Right cardiac atrium (tissue), 5 donors: ENCODE measurements around the gene TMPRSS11E. TPM values are rescaled to one million over a fixed set of nuclear protein-coding genes. Genes with fewer than 3 reads are reported as not detected.
"Not testable (repeated sequence)": the region's sequence is repeated elsewhere in the genome, so short reads cannot be mapped to it uniquely, and the experiment has no call there.

Experiments
- ATAC-seq, 2 donors: fragments of 200-7000 bp; cut with Tn5 transposase; one replicate each; pipeline versions ENCODE4 v1.8.0 to v1.9.1; 2020; ENCODE audit warnings: moderate library complexity in 2 of 2, mild to moderate bottlenecking in 1 of 2
- DNase-seq, 3 donors: peaks; one replicate each; pipeline ENCODE4 v3.0.0-alpha.2; 2020
- H3K27ac ChIP-seq: one replicate; pipeline ENCODE4 v1.5.1; 2013; ENCODE audit warnings: mild to moderate bottlenecking, low read length, control low read depth, moderate library complexity
- H3K27me3 ChIP-seq: one replicate; pipeline ENCODE4 v1.6.1; 2013; ENCODE audit not compliant: control insufficient read depth, insufficient read depth
- H3K4me1 ChIP-seq: one replicate; pipeline ENCODE4 v1.6.1; 2013; ENCODE audit warnings: low read length; ENCODE audit not compliant: control insufficient read depth, insufficient read depth
- H3K4me3 ChIP-seq: one replicate; pipeline ENCODE4 v1.5.1; 2013; ENCODE audit warnings: low read length, control low read depth
- H3K9me3 ChIP-seq: one replicate; pipeline ENCODE4 v1.6.1; 2013; ENCODE audit warnings: low read length; ENCODE audit not compliant: control insufficient read depth
- WGBS: extraction: QIAGEN DNeasy Blood & Tissue Kit; methylation state at CpG from one replicate; pipeline ENCODE4 v1.1.7; 2013; 5-methylcytosine and 5-hydroxymethylcytosine counted together
- intact Hi-C, 4 donors: fragments of 100-400 bp; cut with DNase I; formaldehyde crosslinking; loops; one replicate each; pipeline versions ENCODE4 v1.11.0 to v1.14.0; 2022 to 2023
- polyA plus RNA-seq: library from polyadenylated mRNA; stranded (reverse); fragments of 200-250 nt; gene quantifications from one replicate; pipeline ENCODE4 v1.2.3, GENCODE V29; 2013
- total RNA-seq, 4 donors: library from RNA; stranded (reverse); fragmentation: NEBNext Ultra II Directional; extraction: Animal tissue kit (Norgen Biotek cat#: 25700); gene quantifications; one replicate each; pipeline ENCODE4 v1.2.1, GENCODE V29; 2021
- donor health status: healthy with polysubstance abuse.
- donor health status: DM: no; HTN: yes; CAD: no.
- donor health status: DM: no; HTN: no; CAD: no.
- donor health status: DM: no; HTN: yes; CAD: no; lungs with severe emphysema.
- donor health status: DM: yes; HTN: yes; CAD: no.

The TMPRSS11E gene
- total and polyA plus RNA-seq, 5 donors, result not detected

DNA sequence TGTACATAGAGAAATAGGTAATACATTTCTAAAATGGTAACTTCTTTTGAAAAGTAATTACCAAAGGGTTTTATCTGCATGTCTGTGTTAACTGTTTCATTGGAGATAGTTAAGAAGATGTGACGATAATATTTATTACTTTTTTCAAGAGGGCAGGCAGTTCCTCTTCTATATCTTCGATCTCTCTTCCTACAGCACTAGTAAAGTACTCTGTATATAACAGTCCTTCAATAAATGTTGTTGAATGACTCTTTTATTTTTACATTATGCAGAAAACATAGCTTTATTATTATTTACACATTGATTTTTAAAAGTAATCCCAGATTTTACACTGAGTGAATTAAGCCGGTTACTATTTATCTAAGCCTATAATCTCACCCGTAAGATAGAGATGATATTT, 51.8 kb downstream of the TMPRSS11E start:
- Histone ChIP-seq H3K9me3 (no peaks in the 10 kb centered on the region), H3K4me1 (no peaks in the 10 kb centered on the region), H3K27me3 (no peaks in the 10 kb centered on the region), H3K4me3 (no peak overlapping the region), H3K27ac (no peak overlapping the region)
- intact Hi-C loops, result loop anchor here in 3 of 4 donors (5.0 to 10.0 kb wide), 3 partner anchors 666 to 676 kb away; no protein-coding TSS in a partner anchor
- DNase-seq (no peak), ATAC-seq (no peak)
- WGBS, result 71% methylated on average over 4 of the region's 4 CpGs

DNA sequence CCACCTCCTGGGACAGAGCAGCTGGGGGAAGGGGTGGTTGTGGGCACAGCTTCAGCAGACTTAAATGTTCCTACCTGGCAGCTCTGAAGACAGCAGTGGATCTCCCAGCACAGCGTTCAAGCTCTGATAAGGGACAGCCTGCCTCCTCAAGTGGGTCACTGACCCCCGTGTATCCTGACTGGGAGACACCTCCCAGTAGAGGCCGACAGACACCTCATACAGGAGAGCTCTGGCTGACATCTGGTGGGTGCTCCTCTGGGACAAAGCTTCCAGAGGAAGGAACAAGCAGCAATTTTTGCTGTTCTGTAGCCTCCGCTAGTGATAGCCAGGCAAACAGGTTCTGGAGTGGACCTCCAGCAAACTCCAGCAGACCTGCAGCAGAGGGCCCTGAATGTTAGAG, 56.2 kb downstream of the TMPRSS11E start:
- not testable (repeated sequence) for H3K27ac ChIP-seq, DNase-seq, H3K4me1 ChIP-seq, H3K4me3 ChIP-seq, H3K27me3 ChIP-seq, H3K9me3 ChIP-seq, ATAC-seq
- intact Hi-C loops, result loop anchor here in 1 of 4 donors (5.0 kb wide), 1 partner anchor 124 kb away; no protein-coding TSS in a partner anchor
- WGBS, result 57% methylated on average over 4 of the region's 4 CpGs

DNA sequence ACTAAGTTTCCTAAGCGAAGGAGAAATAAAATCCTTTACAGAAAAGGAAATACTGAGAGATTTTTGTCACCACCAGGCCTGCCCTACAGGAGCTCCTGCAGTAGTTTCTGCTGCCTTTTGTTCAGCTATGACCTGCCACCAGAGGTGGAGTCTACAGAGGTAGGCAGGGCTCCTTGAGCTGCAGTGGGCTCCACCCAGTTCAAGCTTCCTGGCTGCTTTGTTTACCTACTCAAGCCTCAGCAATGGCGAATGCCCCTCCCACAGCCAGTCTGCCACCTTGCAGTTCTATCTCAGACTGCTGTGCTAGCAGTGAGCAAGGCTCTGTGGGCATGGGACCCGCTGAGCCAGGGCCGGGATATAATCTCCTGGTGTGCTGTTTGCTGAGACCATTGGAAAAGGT, 57.6 kb downstream of the TMPRSS11E start:
- ATAC-seq, H3K27ac ChIP-seq, H3K4me3 ChIP-seq, H3K27me3 ChIP-seq, H3K9me3 ChIP-seq, H3K4me1 ChIP-seq, DNase-seq: not testable (repeated sequence)
- intact Hi-C loops, result loop anchor here in 2 of 4 donors (5.0 kb wide), 1 partner anchor 122 kb away; no protein-coding TSS in a partner anchor
- WGBS, result 91% methylated on average over 4 of the region's 4 CpGs

DNA sequence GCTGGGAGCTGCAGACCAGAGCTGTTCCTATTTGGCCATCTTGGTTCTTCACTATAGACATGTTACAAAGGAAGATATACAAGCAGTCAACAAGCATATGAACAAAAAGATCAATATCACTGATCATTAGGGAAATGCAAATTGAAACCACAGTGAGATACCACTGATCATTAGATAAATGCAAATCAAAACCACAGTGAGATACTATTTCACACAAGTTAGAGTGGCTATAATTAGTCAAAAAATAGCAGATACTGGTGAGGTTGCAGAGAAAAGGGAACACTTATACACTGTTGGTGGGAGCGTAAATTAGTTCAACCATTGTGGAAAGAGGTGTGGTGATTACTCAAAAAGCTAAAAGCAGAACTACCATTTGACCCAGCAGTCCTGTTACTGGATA, 58.2 kb downstream of the TMPRSS11E start:
- not testable (repeated sequence) for H3K27ac ChIP-seq, H3K4me3 ChIP-seq, H3K27me3 ChIP-seq, ATAC-seq, DNase-seq, H3K4me1 ChIP-seq, H3K9me3 ChIP-seq
- 89% methylated on average over 1 of the region's 1 CpG for WGBS
- intact Hi-C loops, result loop anchor here in 1 of 4 donors (5.0 kb wide), 1 partner anchor 122 kb away; no protein-coding TSS in a partner anchor

DNA sequence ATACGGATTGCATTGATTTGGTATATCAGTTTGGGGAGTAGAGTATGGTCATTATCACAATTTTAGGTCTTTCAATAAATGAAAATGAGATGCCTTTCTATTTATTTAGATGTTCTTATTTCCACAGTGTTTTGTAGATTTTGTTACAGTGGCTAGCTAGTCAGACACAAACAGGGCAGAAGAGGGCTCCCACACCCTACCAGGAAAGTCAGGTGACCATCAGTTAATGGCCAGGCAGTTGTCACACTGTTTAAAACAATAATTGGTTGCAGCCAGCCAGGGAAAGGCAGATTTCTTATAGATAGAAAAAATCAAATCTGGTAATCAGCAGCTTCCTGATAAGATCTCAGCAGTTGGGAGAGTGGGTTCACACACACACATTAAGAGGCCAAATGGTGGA, 71.6 kb downstream of the TMPRSS11E start:
- Histone ChIP-seq H3K4me1 (no peaks in the 10 kb centered on the region), H3K27ac (no peak overlapping the region), H3K9me3 (no peaks in the 10 kb centered on the region), H3K27me3 (no peaks in the 10 kb centered on the region), H3K4me3 (no peak overlapping the region)
- intact Hi-C loops, result no loop called here
- WGBS, result no CpG with 5 or more reads among the region's 1 CpG
- ATAC-seq, result no peak
- DNase-seq, result no peak

DNA sequence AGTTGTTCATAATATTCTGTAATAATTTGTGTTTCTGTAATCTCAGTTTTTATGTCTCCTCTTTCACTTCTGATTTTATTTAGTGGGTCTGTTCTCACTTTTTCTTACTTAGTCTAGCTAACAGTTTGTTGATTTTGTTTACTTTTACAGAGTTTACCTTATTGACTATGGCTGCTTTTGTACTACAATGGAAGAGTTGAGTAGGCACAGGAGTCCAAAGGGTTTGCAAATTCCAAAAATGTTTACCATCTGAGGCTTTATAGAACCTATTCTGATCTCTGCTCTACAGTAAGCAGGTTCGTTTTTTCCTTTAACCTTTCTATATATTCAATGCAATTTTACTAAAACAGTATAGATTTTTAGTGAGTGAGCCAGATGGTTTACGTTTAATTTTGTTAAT, 73.7 kb downstream of the TMPRSS11E start:
- Histone ChIP-seq H3K4me1 (no peaks in the 10 kb centered on the region), H3K27ac (no peak overlapping the region), H3K9me3 (no peaks in the 10 kb centered on the region), H3K27me3 (no peaks in the 10 kb centered on the region), H3K4me3 (no peak overlapping the region)
- no CpG with 5 or more reads among the region's 2 CpGs for WGBS
- intact Hi-C loops, result no loop called here
- no peak for ATAC-seq
- no peak for DNase-seq

DNA sequence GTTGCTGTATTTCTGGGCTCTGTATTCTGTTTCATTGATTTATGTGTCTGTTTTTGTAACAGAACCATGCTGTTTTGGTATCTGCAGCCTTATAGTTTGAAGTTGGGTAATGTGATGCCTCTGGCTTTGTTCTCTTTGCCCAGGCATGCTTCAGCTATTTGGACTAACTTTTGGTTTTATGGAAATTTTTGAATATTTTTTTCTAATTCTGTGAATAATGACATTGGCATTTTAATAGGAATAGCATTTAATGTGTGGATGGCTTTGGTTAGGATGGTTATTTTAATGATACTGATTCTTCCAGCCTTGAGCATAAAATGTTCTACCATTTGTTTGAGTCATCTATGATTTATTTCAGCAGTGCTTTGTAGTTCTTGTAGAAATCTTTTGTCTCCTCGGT, 75.0 kb downstream of the TMPRSS11E start:
- H3K9me3 ChIP-seq, ATAC-seq, intact Hi-C loops, H3K4me3 ChIP-seq, DNase-seq, H3K27me3 ChIP-seq, H3K27ac ChIP-seq, H3K4me1 ChIP-seq: not testable (repeated sequence)
- no CpG with 5 or more reads among the region's 1 CpG for WGBS

DNA sequence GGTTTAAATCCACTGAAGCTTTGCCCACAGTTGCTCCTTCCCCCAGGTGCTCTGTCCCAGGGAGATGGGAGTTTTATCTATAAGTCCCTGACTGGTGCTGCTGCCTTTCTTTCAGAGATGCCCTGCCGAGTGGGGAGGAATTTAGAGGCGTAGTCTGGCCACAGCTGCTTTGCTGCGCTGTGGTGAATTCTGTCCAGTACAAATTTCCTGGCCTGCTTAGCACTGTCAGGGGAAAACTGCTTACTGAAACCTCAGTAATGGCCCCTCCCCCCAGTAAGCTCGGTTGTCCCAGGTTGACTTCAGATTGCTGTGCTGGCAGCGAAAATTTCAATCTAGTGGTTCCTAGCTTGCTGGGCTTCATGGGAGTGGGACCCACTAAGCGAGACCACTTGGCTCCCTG, 88.7 kb downstream of the TMPRSS11E start:
- H3K4me3 ChIP-seq, result no peak overlapping the region
- DNase-seq, result no peak
- no peaks in the 10 kb centered on the region for H3K27me3 ChIP-seq
- no peak overlapping the region for H3K27ac ChIP-seq
- no CpG with 5 or more reads among the region's 6 CpGs for WGBS
- ATAC-seq, result no peak
- H3K4me1 ChIP-seq, result no peaks in the 10 kb centered on the region
- intact Hi-C loops, result no loop called here
- H3K9me3 ChIP-seq, result no peaks in the 10 kb centered on the region

DNA sequence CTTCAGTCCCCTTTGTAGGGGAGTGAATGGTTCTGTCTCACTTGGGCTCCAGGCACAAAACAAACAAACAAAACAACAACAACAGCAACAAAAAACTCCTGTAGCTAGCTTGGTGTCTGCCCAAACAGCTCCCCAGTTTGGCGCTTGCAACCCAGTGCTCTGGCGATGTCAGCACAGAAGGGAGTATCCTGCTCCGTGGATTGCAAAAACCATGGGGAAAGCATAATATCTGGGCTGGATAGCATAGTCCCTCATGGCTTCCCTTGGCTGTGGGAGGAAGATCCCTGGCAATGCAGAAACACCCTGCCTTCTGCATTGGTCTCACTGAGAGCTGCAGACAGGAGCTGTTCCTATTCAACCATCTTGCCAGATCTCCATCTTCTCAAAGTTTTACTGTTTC, 89.1 kb downstream of the TMPRSS11E start:
- H3K27ac ChIP-seq, result no peak overlapping the region
- ATAC-seq, result no peak
- no peaks in the 10 kb centered on the region for H3K4me1 ChIP-seq
- no peak for DNase-seq
- no peaks in the 10 kb centered on the region for H3K27me3 ChIP-seq
- H3K4me3 ChIP-seq, result no peak overlapping the region
- no peaks in the 10 kb centered on the region for H3K9me3 ChIP-seq
- intact Hi-C loops, result no loop called here
- no CpG with 5 or more reads among the region's 3 CpGs for WGBS

DNA sequence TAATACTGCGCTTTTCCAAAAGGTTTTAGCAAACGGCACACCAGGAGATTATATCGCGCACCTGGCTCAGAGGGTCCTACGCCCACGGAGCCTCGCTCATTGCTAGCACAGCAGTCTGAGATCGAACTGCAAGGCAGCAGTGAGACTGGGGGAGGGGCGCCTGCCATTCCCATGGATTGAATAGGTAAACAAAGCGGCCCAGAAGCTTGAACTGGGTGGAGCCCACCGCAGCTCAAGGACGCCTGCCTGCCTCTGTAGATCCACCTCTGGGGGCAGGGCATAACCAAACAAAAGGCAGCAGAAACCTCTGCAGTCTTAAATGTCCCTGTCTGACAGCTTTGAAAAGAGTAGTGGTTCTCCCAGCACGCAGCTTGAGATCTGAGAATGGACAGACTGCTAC, 95.5 kb downstream of the TMPRSS11E start:
- H3K4me3 ChIP-seq, H3K9me3 ChIP-seq, H3K27ac ChIP-seq, H3K4me1 ChIP-seq, H3K27me3 ChIP-seq, intact Hi-C loops, DNase-seq, ATAC-seq: not testable (repeated sequence)
- WGBS, result no CpG with 5 or more reads among the region's 13 CpGs
